GM23248 (cell line): ENCODE results near the gene PRKRIP1. TPM values are rescaled to one million over a fixed set of nuclear protein-coding genes. Genes with fewer than 3 reads are reported as not detected.

Experiments
- microRNA-seq: library from miRNA; unstranded; fragments of <30 nt; microRNA quantifications from one replicate; pipeline ENCODE4, GENCODE V29; 2016; ENCODE audit warnings: borderline number of aligned reads
- polyA plus RNA-seq: library from polyadenylated mRNA; unstranded; fragments of >200 nt; fragmentation: Nextera tagmentation; extraction: Ambion mirVana; gene quantifications from 2 replicates; pipeline ENCODE4 v1.2.1, GENCODE V29; 2016
- small RNA-seq: library from RNA; depleted of rRNA; stranded (forward); fragments of <200 nt; gene quantifications from one replicate; pipeline ENCODE3, GENCODE V24; 2014; ENCODE audit warnings: low read depth, low replicate concordance
- total RNA-seq: library from RNA; depleted of rRNA; stranded (reverse); fragments of >200 nt; shearing (Covaris generic); gene quantifications from 2 replicates; pipeline ENCODE4 v1.2.3, GENCODE V29; 2014; rRNA removed

PRKRIP1 gene
- total and polyA plus RNA-seq, 2 experiments from 2014 or later: 17.3 to 19.1 TPM

Small RNA genes lying within 50 kb of the gene (microRNA-seq; reads per million reads assigned to microRNA genes)
- gene MIR4467: 4.6 reads per million
- not detected for gene MIR5090
- gene MIR548O: not detected

Small RNA genes lying within 50 kb of the gene (small RNA-seq; reads per million reads assigned to genes)
- gene AC091390.4 (not detected), gene MIR548O (not detected)

Other genes starting within 250 kb of the PRKRIP1 start
- 0.86 and 7.1 TPM in 2 replicates for gene SH2B2, start 109.5 kb upstream of the PRKRIP1 start, total RNA-seq
- 0.80 and 1.1 TPM in 2 replicates for gene SH2B2, start 109.5 kb upstream of the PRKRIP1 start, polyA plus RNA-seq
- gene SPDYE6, start 39.9 kb upstream of the PRKRIP1 start, total RNA-seq: not detected in 2 replicates
- 0.19 TPM in 1 of 2 replicates, not detected in the other for gene SPDYE6, start 39.9 kb upstream of the PRKRIP1 start, polyA plus RNA-seq
- gene ORAI2, start 37.2 kb downstream of the PRKRIP1 start, total RNA-seq: 42.2 and 47.6 TPM in 2 replicates
- gene ORAI2, start 37.2 kb downstream of the PRKRIP1 start, polyA plus RNA-seq: 30.3 and 32.6 TPM in 2 replicates
- 16.3 and 17.8 TPM in 2 replicates for gene ALKBH4, start 68.5 kb downstream of the PRKRIP1 start, total RNA-seq
- 11.8 and 13.9 TPM in 2 replicates for gene ALKBH4, start 68.5 kb downstream of the PRKRIP1 start, polyA plus RNA-seq
- gene LRWD1, start 68.6 kb downstream of the PRKRIP1 start, total RNA-seq: 18.3 and 21.8 TPM in 2 replicates
- 15.3 and 16.2 TPM in 2 replicates for gene LRWD1, start 68.6 kb downstream of the PRKRIP1 start, polyA plus RNA-seq
- 11.3 and 15.5 TPM in 2 replicates for gene POLR2J, start 82.6 kb downstream of the PRKRIP1 start, total RNA-seq
- 75.4 and 77.7 TPM in 2 replicates for gene POLR2J, start 82.6 kb downstream of the PRKRIP1 start, polyA plus RNA-seq
- 0.13 and 1.1 TPM in 2 replicates for gene RASA4B, start 121.4 kb downstream of the PRKRIP1 start, total RNA-seq
- 0.72 and 1.0 TPM in 2 replicates for gene RASA4B, start 121.4 kb downstream of the PRKRIP1 start, polyA plus RNA-seq
- 1.6 TPM in 1 of 2 replicates, not detected in the other for gene UPK3BL2, start 147.3 kb downstream of the PRKRIP1 start, total RNA-seq
- 0.39 and 0.83 TPM in 2 replicates for gene UPK3BL2, start 147.3 kb downstream of the PRKRIP1 start, polyA plus RNA-seq
- not detected in 2 replicates for gene SPDYE2, start 154.9 kb downstream of the PRKRIP1 start, total RNA-seq
- gene SPDYE2, start 154.9 kb downstream of the PRKRIP1 start, polyA plus RNA-seq: 0.20 and 0.59 TPM in 2 replicates
- gene POLR2J3, start 176.2 kb downstream of the PRKRIP1 start, total RNA-seq: 2.9 and 6.3 TPM in 2 replicates
- gene POLR2J3, start 176.2 kb downstream of the PRKRIP1 start, polyA plus RNA-seq: 61.2 and 69.8 TPM in 2 replicates
- 1.7 and 8.9 TPM in 2 replicates for gene RASA4, start 220.4 kb downstream of the PRKRIP1 start, total RNA-seq
- gene RASA4, start 220.4 kb downstream of the PRKRIP1 start, polyA plus RNA-seq: 1.2 and 2.3 TPM in 2 replicates
- gene UPK3BL1, start 246.4 kb downstream of the PRKRIP1 start, total RNA-seq: 10.8 and 13.3 TPM in 2 replicates
- gene UPK3BL1, start 246.4 kb downstream of the PRKRIP1 start, polyA plus RNA-seq: 7.8 and 9.5 TPM in 2 replicates